HEK293 (cell line): ENCODE measurements around the gene USP44.

ENCODE experiments used
- REPIN1 ChIP-seq: fragments of 450-650 bp; formaldehyde crosslinking; IDR thresholded peaks from 2 replicates; pipeline ENCODE4 v1.5.1; 2017; ENCODE audit warnings: missing biosample characterization, missing genetic modification characterization, low read depth
- ZBTB17 ChIP-seq: fragments of 450-650 bp; formaldehyde crosslinking; IDR thresholded peaks from 2 replicates; pipeline ENCODE4 v1.5.1; 2016; ENCODE audit warnings: missing biosample characterization, missing genetic modification characterization
- ZEB2 ChIP-seq: fragments of 450-650 bp; formaldehyde crosslinking; IDR thresholded peaks from 2 replicates; pipeline ENCODE4 v1.5.1; 2016; ENCODE audit warnings: missing biosample characterization, missing genetic modification characterization
- ZFP69B ChIP-seq: fragments of 450-650 bp; formaldehyde crosslinking; IDR thresholded peaks from 2 replicates; pipeline ENCODE4 v1.5.1; 2016; ENCODE audit warnings: missing biosample characterization, missing genetic modification characterization
- ZNF10 ChIP-seq: fragments of 450-650 bp; formaldehyde crosslinking; IDR thresholded peaks from 2 replicates; pipeline ENCODE4 v1.5.1; 2017; ENCODE audit warnings: missing biosample characterization, missing genetic modification characterization
- ZNF121 ChIP-seq: fragments of 450-650 bp; formaldehyde crosslinking; IDR thresholded peaks from 2 replicates; pipeline ENCODE4 v1.5.1; 2016; ENCODE audit warnings: missing biosample characterization, missing genetic modification characterization
- ZNF544 ChIP-seq: fragments of 450-650 bp; formaldehyde crosslinking; IDR thresholded peaks from 2 replicates; pipeline ENCODE4 v1.5.0; 2017; ENCODE audit warnings: missing biosample characterization, missing genetic modification characterization
- ZSCAN16 ChIP-seq: fragments of 450-650 bp; formaldehyde crosslinking; IDR thresholded peaks from 2 replicates; pipeline ENCODE4 v1.5.1; 2016; ENCODE audit warnings: missing biosample characterization, missing genetic modification characterization
- TF ChIP-seq, protein P1 (sequence below): fragments of 450-650 bp; formaldehyde crosslinking; IDR thresholded peaks from 2 replicates; pipeline ENCODE4 v1.5.1; 2016; ENCODE audit warnings: missing biosample characterization, missing genetic modification characterization
- TF ChIP-seq, protein P2 (sequence below): fragments of 450-650 bp; formaldehyde crosslinking; IDR thresholded peaks from 2 replicates; pipeline ENCODE4 v1.5.1; 2016; ENCODE audit warnings: missing biosample characterization, missing genetic modification characterization
- TF ChIP-seq, protein P3 (sequence below): fragments of 450-650 bp; formaldehyde crosslinking; IDR thresholded peaks from 2 replicates; pipeline ENCODE4 v1.5.1; 2016; ENCODE audit warnings: missing biosample characterization, missing genetic modification characterization

GRCh38 chr12:95545731-95546490 lies 5.4 kb downstream of the USP44 start:
- no peak for TF ChIP-seq ZSCAN16 (tag by site-specific recombination)
- TF ChIP-seq ZBTB17, result peak; percentile 53
- TF ChIP-seq, protein P1, sequence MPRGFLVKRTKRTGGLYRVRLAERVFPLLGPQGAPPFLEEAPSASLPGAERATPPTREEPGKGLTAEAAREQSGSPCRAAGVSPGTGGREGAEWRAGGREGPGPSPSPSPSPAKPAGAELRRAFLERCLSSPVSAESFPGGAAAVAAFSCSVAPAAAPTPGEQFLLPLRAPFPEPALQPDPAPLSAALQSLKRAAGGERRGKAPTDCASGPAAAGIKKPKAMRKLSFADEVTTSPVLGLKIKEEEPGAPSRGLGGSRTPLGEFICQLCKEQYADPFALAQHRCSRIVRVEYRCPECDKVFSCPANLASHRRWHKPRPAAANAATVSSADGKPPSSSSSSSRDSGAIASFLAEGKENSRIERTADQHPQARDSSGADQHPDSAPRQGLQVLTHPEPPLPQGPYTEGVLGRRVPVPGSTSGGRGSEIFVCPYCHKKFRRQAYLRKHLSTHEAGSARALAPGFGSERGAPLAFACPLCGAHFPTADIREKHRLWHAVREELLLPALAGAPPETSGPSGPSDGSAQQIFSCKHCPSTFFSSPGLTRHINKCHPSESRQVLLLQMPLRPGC (tag by site-specific recombination), result peak; percentile 28; the same call in 1 of the 2 replicates
- TF ChIP-seq, protein P2, sequence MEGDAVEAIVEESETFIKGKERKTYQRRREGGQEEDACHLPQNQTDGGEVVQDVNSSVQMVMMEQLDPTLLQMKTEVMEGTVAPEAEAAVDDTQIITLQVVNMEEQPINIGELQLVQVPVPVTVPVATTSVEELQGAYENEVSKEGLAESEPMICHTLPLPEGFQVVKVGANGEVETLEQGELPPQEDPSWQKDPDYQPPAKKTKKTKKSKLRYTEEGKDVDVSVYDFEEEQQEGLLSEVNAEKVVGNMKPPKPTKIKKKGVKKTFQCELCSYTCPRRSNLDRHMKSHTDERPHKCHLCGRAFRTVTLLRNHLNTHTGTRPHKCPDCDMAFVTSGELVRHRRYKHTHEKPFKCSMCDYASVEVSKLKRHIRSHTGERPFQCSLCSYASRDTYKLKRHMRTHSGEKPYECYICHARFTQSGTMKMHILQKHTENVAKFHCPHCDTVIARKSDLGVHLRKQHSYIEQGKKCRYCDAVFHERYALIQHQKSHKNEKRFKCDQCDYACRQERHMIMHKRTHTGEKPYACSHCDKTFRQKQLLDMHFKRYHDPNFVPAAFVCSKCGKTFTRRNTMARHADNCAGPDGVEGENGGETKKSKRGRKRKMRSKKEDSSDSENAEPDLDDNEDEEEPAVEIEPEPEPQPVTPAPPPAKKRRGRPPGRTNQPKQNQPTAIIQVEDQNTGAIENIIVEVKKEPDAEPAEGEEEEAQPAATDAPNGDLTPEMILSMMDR (tag by site-specific recombination), result no peak
- TF ChIP-seq REPIN1, result no peak
- no peak for TF ChIP-seq ZNF121 (tag by site-specific recombination)
- no peak for TF ChIP-seq ZFP69B (tag by site-specific recombination)
- TF ChIP-seq ZNF544 (tag by site-specific recombination), result no peak
- TF ChIP-seq ZEB2 (tag by site-specific recombination), result no peak
- TF ChIP-seq, protein P3, sequence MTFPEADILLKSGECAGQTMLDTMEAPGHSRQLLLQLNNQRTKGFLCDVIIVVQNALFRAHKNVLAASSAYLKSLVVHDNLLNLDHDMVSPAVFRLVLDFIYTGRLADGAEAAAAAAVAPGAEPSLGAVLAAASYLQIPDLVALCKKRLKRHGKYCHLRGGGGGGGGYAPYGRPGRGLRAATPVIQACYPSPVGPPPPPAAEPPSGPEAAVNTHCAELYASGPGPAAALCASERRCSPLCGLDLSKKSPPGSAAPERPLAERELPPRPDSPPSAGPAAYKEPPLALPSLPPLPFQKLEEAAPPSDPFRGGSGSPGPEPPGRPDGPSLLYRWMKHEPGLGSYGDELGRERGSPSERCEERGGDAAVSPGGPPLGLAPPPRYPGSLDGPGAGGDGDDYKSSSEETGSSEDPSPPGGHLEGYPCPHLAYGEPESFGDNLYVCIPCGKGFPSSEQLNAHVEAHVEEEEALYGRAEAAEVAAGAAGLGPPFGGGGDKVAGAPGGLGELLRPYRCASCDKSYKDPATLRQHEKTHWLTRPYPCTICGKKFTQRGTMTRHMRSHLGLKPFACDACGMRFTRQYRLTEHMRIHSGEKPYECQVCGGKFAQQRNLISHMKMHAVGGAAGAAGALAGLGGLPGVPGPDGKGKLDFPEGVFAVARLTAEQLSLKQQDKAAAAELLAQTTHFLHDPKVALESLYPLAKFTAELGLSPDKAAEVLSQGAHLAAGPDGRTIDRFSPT (tag by site-specific recombination), result no peak
- TF ChIP-seq ZNF10 (tag by site-specific recombination), result 0 out of 2 replicates have a peak, but pooled peaks have one; percentile 11
